ENCODE results near the gene WDR88. TPM values are rescaled to one million over a fixed set of nuclear protein-coding genes. Genes with fewer than 3 reads are reported as not detected.

Gene WDR88
- total and polyA plus RNA-seq, 4 donors: 0.08 TPM; not detected in 2

- Histone ChIP-seq H3K9ac (ENCODE audit: low read depth in 1 of 2, low read length in 2 of 2) (no peak overlapping the region), H3K4me1 (ENCODE audit: control insufficient read depth in 4 of 4, insufficient read depth in 4 of 4, low read length in 3 of 4) (peaks cover 8 to 16% (median 12%) of the 10 kb centered on the region in 4 donors), H3K36me3 (ENCODE audit: control insufficient read depth in 4 of 4, insufficient read depth in 3 of 4, low read depth in 1 of 4, low read length in 3 of 4) (no peaks in the 10 kb centered on the region), H3K27ac (ENCODE audit: low read depth in 1 of 2, low read length in 2 of 2) (peak overlapping the region in 1 of 2 donors; percentile 91), H3K27me3 (ENCODE audit: control insufficient read depth in 4 of 4, insufficient read depth in 4 of 4, low read length in 3 of 4) (no peaks in the 10 kb centered on the region), H3K9me3 (ENCODE audit: control insufficient read depth in 4 of 4, low read length in 3 of 4) (no peaks in the 10 kb centered on the region), H3K4me3 (ENCODE audit: low read depth in 1 of 3, low read length in 3 of 3) (no peak overlapping the region)
- TF ChIP-seq EGR1 (IDR thresholded peaks at IDR 0.05; ENCODE audit: low read depth in 2 of 2) (no peak), NR2F2 (IDR thresholded peaks at IDR 0.05) (no peak), RXRA (IDR thresholded peaks at IDR 0.05) (no peak)
- 94% methylated on average over 4 of the region's 4 CpGs for WGBS
- DNase-seq (ENCODE audit: low spot score): no peak
These were observed 27.2 kb downstream of the WDR88 start for GRCh38 chr19:33159149-33159548.

GRCh38 chr19:33159893-33160292 lies 28.0 kb downstream of the WDR88 start:
- H3K9ac ChIP-seq (ENCODE audit: low read depth in 1 of 2, low read length in 2 of 2): no peak overlapping the region
- H3K27me3 ChIP-seq (ENCODE audit: control insufficient read depth in 4 of 4, insufficient read depth in 4 of 4, low read length in 3 of 4): no peaks in the 10 kb centered on the region
- H3K4me1 ChIP-seq (ENCODE audit: control insufficient read depth in 4 of 4, insufficient read depth in 4 of 4, low read length in 3 of 4): peaks cover 8 to 16% (median 12%) of the 10 kb centered on the region in 4 donors
- H3K27ac ChIP-seq (ENCODE audit: low read depth in 1 of 2, low read length in 2 of 2): no peak overlapping the region
- WGBS: 94% methylated on average over 8 of the region's 8 CpGs
- H3K4me3 ChIP-seq (ENCODE audit: low read depth in 1 of 3, low read length in 3 of 3): no peak overlapping the region
- DNase-seq (ENCODE audit: low spot score): no peak
- H3K9me3 ChIP-seq (ENCODE audit: control insufficient read depth in 4 of 4, low read length in 3 of 4): no peaks in the 10 kb centered on the region
- H3K36me3 ChIP-seq (ENCODE audit: control insufficient read depth in 4 of 4, insufficient read depth in 3 of 4, low read depth in 1 of 4, low read length in 3 of 4): no peaks in the 10 kb centered on the region
- TF ChIP-seq FOXA1 (IDR thresholded peaks at IDR 0.05) (no peak), NR2F2 (IDR thresholded peaks at IDR 0.05) (no peak), HNF4A (conservative IDR thresholded peaks at IDR 0.05) (no peak), CTCF (IDR thresholded peaks at IDR 0.05; ENCODE audit: low read depth, low read length, missing input control) (no peak), JUND (IDR thresholded peaks at IDR 0.05) (no peak), REST (IDR thresholded peaks at IDR 0.05) (no peak), GABPA (IDR thresholded peaks at IDR 0.05 in 1 of 2, conservative IDR thresholded peaks at IDR 0.05 in 1 of 2) (no peak), TAF1 (conservative IDR thresholded peaks at IDR 0.05) (no peak), RXRA (IDR thresholded peaks at IDR 0.05) (no peak), ATF3 (IDR thresholded peaks at IDR 0.05) (no peak)

- 69% methylated on average over 4 of the region's 4 CpGs for WGBS
- no peak overlapping the region for H3K27ac ChIP-seq (ENCODE audit: low read depth in 1 of 2, low read length in 2 of 2)
- H3K36me3 ChIP-seq (ENCODE audit: control insufficient read depth in 4 of 4, insufficient read depth in 3 of 4, low read depth in 1 of 4, low read length in 3 of 4): no peaks in the 10 kb centered on the region
- H3K4me3 ChIP-seq (ENCODE audit: low read depth in 1 of 3, low read length in 3 of 3): no peak overlapping the region
- no peak for DNase-seq (ENCODE audit: low spot score)
- H3K9me3 ChIP-seq (ENCODE audit: control insufficient read depth in 4 of 4, low read length in 3 of 4): no peaks in the 10 kb centered on the region
- peaks cover 8 to 16% (median 11%) of the 10 kb centered on the region in 4 donors for H3K4me1 ChIP-seq (ENCODE audit: control insufficient read depth in 4 of 4, insufficient read depth in 4 of 4, low read length in 3 of 4)
- no peaks in the 10 kb centered on the region for H3K27me3 ChIP-seq (ENCODE audit: control insufficient read depth in 4 of 4, insufficient read depth in 4 of 4, low read length in 3 of 4)
- no peak overlapping the region for H3K9ac ChIP-seq (ENCODE audit: low read depth in 1 of 2, low read length in 2 of 2)
- TF ChIP-seq NR2F2 (IDR thresholded peaks at IDR 0.05) (no peak), RAD21 (IDR thresholded peaks at IDR 0.05) (no peak), MAX (IDR thresholded peaks at IDR 0.05) (no peak), FOXA1 (IDR thresholded peaks at IDR 0.05) (no peak), TAF1 (conservative IDR thresholded peaks at IDR 0.05) (no peak), RXRA (IDR thresholded peaks at IDR 0.05) (no peak), FOXA2 (IDR thresholded peaks at IDR 0.05) (no peak), YY1 (IDR thresholded peaks at IDR 0.05) (no peak), REST (IDR thresholded peaks at IDR 0.05) (no peak), JUND (IDR thresholded peaks at IDR 0.05) (no peak), CTCF (IDR thresholded peaks at IDR 0.05; ENCODE audit: low read depth, low read length, missing input control) (no peak), GABPA (IDR thresholded peaks at IDR 0.05 in 1 of 2, conservative IDR thresholded peaks at IDR 0.05 in 1 of 2) (no peak)
These were observed 29.3 kb downstream of the WDR88 start for GRCh38 chr19:33161201-33161600.
